ENCODE measurements around the gene TEX52. TPM values are rescaled to one million over a fixed set of nuclear protein-coding genes. Genes with fewer than 3 reads are reported as not detected.

TEX52 gene
- total and polyA plus RNA-seq, 4 donors: not detected

- TF ChIP-seq MAX (IDR thresholded peaks at IDR 0.05) (no peak), CTCF (IDR thresholded peaks at IDR 0.05; ENCODE audit: low read depth, low read length, missing input control) (no peak), NR2F2 (IDR thresholded peaks at IDR 0.05) (no peak), FOXA2 (IDR thresholded peaks at IDR 0.05) (no peak), HNF4G (IDR thresholded peaks at IDR 0.05) (no peak), HNF4A (conservative IDR thresholded peaks at IDR 0.05) (no peak), ZBTB33 (IDR thresholded peaks at IDR 0.05) (no peak), TAF1 (conservative IDR thresholded peaks at IDR 0.05) (no peak), FOXA1 (IDR thresholded peaks at IDR 0.05) (no peak), RAD21 (IDR thresholded peaks at IDR 0.05) (no peak), JUND (IDR thresholded peaks at IDR 0.05) (no peak), SP1 (IDR thresholded peaks at IDR 0.05) (no peak), YY1 (IDR thresholded peaks at IDR 0.05) (no peak), EGR1 (IDR thresholded peaks at IDR 0.05; ENCODE audit: low read depth in 2 of 2) (no peak), GABPA (IDR thresholded peaks at IDR 0.05 in 1 of 2, conservative IDR thresholded peaks at IDR 0.05 in 1 of 2) (no peak), REST (IDR thresholded peaks at IDR 0.05) (no peak)
- Histone ChIP-seq H3K9me3 (ENCODE audit: control insufficient read depth in 4 of 4, low read length in 3 of 4) (no peaks in the 10 kb centered on the region), H3K36me3 (ENCODE audit: control insufficient read depth in 4 of 4, insufficient read depth in 3 of 4, low read depth in 1 of 4, low read length in 3 of 4) (peaks cover 18 to 70% (median 54%) of the 10 kb centered on the region in 4 donors), H3K4me1 (ENCODE audit: control insufficient read depth in 4 of 4, insufficient read depth in 4 of 4, low read length in 3 of 4) (peaks cover 2 to 34% (median 30%) of the 10 kb centered on the region in 4 donors), H3K9ac (ENCODE audit: low read depth in 1 of 2, low read length in 2 of 2) (no peak overlapping the region), H3K4me3 (ENCODE audit: low read depth in 1 of 3, low read length in 3 of 3) (no peak overlapping the region), H3K27ac (ENCODE audit: low read depth in 1 of 2, low read length in 2 of 2) (no peak overlapping the region), H3K27me3 (ENCODE audit: control insufficient read depth in 4 of 4, insufficient read depth in 4 of 4, low read length in 3 of 4) (no peaks in the 10 kb centered on the region)
- DNase-seq (ENCODE audit: low spot score): no peak
- WGBS: 87% methylated on average over 3 of the region's 3 CpGs
Observed at GRCh38 chr12:2800046-2800570, 56.7 kb downstream of the TEX52 start.

Other genes starting within 250 kb of the TEX52 start
- gene FKBP4, start 62.1 kb downstream of the TEX52 start, total RNA-seq: 10 to 100 TPM; 29.9 to 38.7 TPM
- 10 to 100 TPM; 21.3 to 33.3 TPM for gene FKBP4, start 62.1 kb downstream of the TEX52 start, polyA plus RNA-seq
- gene ITFG2, start 44.4 kb downstream of the TEX52 start, total RNA-seq: 10 to 100 TPM in 1 of 2 donors, 1 to 10 TPM in 1; 9.3 to 26.3 TPM
- 10 to 100 TPM in 1 of 2 donors, 1 to 10 TPM in 1; 7.5 to 13.4 TPM for gene ITFG2, start 44.4 kb downstream of the TEX52 start, polyA plus RNA-seq
- gene NRIP2, start 22.0 kb downstream of the TEX52 start, total RNA-seq: under 1 TPM; 0.19 to 0.25 TPM
- under 1 TPM; 0.21 to 0.46 TPM for gene NRIP2, start 22.0 kb downstream of the TEX52 start, polyA plus RNA-seq
- 10 to 100 TPM in 1 of 2 donors, not detected in 1; 10.3 TPM for gene FOXM1, start 20.1 kb upstream of the TEX52 start, total RNA-seq
- 1 to 10 TPM in 1 of 2 donors, under 1 TPM in 1; 0.81 to 4.6 TPM for gene FOXM1, start 20.1 kb upstream of the TEX52 start, polyA plus RNA-seq
- 10 to 100 TPM in 1 of 2 donors, 1 to 10 TPM in 1; 1.4 to 14.5 TPM for gene RHNO1, start 20.2 kb upstream of the TEX52 start, total RNA-seq
- 1 to 10 TPM; 2.2 to 3.5 TPM for gene RHNO1, start 20.2 kb upstream of the TEX52 start, polyA plus RNA-seq
- gene TULP3, start 33.9 kb upstream of the TEX52 start, total RNA-seq: 1 to 10 TPM; 3.2 to 4.8 TPM
- gene TULP3, start 33.9 kb upstream of the TEX52 start, polyA plus RNA-seq: 1 to 10 TPM; 3.2 to 4.2 TPM
- gene TEAD4, start 102.4 kb upstream of the TEX52 start, total RNA-seq: 1 to 10 TPM; 2.5 to 3.1 TPM
- gene TEAD4, start 102.4 kb upstream of the TEX52 start, polyA plus RNA-seq: 1 to 10 TPM in 1 of 2 donors, under 1 TPM in 1; 0.79 to 3.8 TPM
- 10 to 100 TPM; 29.0 to 62.9 TPM for gene TSPAN9, start 220.3 kb upstream of the TEX52 start, total RNA-seq
- 10 to 100 TPM; 17.4 to 39.3 TPM for gene TSPAN9, start 220.3 kb upstream of the TEX52 start, polyA plus RNA-seq

Measured in liver (tissue), 9 donors.